GM18867 (cell line): ENCODE measurements around the gene FKBP5.

Experiments
- ATAC-seq: cut with Tn5 transposase; IDR thresholded peaks from one replicate; pipeline ENCODE4 v1.9.1; 2021; ENCODE audit warnings: mild to moderate bottlenecking, moderate library complexity; ENCODE audit not compliant: unreplicated experiment

The FKBP5 gene

DNA sequence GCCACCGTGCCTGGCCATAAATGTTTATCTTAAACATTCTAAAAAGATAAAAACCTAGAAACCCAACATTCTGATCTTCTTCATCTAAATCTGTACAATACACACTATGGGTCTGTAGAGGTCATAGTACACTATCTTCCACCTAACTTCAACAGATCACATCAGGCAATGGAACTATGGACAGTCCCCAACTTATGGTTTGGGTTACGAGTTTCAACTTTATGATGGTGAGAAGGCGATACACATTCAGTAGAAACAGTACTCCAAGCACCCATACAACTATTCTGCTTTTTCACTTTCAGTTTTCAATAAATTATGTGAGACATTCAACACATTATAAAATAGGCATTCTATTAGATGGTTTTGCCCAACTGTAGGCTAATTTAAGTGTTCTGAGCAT is 23.1 kb downstream of the FKBP5 start:
- ATAC-seq = no peak

DNA sequence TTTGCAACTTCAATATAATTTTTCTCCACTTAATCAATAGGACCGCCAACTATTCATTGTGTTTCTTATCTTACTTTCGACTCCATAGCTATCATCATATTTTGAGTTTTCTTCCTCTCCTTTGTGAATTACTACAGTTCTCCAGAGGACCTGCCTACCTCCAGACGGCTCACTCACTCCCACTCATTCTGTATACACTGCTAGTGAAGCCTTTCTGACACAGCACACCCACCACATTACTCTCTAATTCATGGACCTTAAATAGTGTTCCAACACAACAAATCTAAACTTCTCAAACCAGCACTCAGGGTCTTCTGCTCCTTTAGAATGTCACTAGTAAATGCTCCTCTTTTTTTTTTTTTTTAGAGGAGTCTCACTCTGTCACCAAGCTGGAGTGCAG is 23.8 kb downstream of the FKBP5 start:
- ATAC-seq = no peak

GRCh38 chr6:35663447-35664235 is 25.1 kb downstream of the FKBP5 start:
- no peak for ATAC-seq

DNA sequence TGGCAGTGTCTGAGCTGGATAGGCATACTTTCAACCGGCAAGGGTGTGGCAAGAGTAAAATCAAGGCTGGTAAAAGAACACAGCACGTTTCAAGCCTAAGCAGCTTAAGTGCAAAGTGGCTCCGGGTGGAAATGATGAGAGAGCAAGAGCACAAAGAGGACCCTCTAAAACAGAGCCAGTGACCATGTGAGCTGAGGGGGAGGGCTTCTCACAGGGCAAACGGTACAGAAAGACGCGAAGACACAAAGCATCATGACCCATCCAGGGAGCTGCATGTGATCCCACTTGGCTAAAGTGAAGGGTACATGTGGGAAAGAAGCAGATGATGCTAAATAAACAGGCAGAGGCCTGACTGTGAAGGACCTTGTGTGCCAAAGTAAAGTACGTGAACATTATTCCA is 25.7 kb downstream of the FKBP5 start:
- ATAC-seq = no peak

DNA sequence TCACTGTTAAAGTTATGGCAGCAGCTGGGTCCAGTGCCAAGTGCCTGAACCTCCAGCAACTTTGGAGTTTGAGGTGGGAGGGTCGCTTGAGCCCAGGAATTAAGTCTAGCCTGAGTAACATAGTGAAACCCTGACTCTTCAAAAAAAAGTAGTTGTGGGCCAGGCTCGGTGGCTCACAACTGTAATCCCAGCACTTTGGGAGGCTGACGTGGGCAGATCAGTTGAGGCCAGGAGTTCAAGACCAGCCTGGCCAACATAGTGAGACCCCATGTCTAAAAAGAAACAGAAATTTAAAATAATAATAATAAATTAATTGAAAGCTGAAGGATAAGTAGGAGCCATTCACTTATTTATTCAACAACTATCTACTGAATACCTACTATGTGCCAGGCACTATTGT is 33.8 kb downstream of the FKBP5 start:
- ATAC-seq = no peak

DNA sequence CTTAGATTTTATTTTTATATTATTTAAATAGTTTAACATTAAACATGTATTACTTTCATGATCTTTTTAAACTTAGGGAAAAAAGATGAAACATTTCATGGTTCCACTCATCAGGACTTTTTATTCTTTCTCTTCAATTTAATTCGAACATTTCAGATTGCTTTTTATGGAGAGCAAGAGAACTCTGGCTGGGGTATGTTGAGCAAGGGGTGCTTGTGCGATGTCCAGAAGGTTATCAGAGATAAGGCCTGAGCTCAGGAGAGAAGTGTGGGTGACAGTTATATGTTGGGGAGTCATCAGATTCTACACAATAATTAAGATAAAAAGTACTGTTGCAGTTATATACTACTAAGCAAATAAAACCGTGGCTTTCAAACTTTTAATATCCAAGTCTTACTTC is 37.5 kb downstream of the FKBP5 start:
- no peak for ATAC-seq

DNA sequence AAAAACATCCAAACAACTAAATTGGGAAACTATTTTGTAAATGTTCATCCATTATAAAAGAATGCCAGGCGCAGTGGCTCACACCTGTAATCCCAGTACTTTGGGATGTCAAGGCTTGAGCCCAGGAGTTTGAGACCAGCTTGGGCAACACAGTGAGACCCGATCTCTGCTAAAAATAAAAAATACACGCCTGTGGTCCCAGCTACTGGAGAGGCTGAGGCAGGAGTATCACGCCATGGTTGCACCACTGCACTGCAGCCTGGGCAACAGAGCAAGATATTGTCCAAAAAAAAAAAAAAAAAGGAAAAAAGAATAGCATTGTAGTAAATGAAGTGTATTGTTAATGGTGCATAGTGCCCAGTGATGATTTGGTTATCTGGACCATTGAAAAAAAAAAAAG is 38.7 kb downstream of the FKBP5 start:
- ATAC-seq = no peak

- ATAC-seq = no peak
Measured at GRCh38 chr6:35648203-35648602, 40.5 kb downstream of the FKBP5 start.

DNA sequence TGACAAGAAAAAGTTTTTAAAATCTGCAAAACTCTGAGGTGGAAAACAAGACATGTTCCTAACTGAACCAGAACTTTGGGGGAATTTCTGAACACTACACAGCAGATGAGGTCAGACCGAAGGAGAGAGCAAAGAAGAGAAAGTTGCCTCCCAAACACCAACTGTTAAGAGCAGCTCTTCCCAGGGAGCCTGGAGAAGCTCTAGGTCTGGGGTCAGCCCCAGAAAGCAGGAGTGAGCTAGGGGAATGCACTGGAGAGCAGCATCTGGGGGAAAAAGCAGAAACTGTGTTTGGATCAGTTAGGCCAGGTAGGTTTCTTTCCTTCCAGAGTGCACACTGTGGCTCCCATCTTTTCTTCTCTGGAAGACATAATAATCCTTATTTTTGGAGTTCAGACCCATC is 41.3 kb downstream of the FKBP5 start:
- ATAC-seq = no peak

DNA sequence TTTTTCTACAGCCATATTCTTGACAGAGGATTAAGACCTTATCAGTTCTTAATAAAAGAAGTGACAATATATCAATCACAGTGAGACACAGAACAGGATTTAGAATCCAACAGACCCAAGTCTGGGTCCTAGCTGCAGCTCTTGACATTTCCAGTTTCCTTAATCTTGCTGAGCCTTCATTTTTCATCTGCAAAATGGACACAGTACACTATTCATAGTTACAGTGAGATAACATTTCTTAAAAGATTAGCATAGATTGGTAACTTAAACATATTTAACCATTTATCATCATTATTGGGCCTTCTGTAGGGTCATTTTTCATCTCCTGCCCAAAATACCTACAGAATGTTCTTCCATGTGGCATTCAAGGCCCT is 45.6 kb downstream of the FKBP5 start:
- no peak for ATAC-seq

GRCh38 chr6:35642471-35643161 is 46.1 kb downstream of the FKBP5 start:
- no peak for ATAC-seq

DNA sequence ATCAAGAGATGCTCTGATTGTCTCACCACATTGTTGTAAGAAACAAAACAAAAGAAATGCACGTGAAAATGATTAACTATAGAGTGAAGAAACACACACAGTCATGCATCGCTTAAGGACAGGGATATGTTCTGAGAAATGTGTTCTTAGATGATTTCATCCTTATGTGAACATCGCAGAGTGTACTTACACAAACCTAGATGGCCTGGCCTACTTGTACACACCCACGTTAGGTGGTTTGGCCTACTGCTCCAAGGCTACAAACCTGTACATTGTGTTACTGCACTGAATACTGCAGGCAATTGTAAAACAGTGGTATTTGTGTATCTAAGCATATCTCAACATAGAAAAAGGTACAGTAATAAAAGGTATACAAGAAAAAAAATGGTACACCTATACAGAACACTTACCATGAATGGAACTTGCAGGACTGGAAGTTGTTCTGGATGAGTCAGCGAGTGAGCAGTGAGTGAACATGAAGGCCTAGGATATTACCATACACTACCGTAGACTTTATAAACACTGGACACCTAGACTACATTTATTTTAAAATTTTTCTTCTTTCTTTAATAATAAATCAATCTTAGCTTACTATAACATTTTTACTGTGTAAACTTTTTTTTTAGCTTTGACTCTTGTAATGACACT is 48.6 kb downstream of the FKBP5 start:
- ATAC-seq = no peak

DNA sequence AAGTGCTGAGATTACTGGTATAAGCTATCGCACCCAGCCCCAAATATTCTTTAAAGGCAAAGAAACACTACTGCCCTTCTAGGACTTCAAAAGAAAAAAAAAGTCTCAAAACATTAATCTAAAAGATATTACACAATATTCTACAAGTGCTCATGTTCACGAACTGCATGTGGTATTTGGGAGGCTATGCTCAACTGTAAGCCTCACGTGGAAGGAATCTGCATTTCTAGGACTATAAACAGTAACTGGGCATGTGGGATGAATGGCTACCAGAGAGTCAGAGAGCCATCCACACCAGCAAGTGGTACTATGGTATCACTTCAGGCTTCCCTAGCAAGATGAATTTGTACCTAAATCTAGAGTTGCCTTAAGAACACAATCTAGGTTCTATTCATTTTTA is 50.0 kb downstream of the FKBP5 start:
- ATAC-seq = no peak

DNA sequence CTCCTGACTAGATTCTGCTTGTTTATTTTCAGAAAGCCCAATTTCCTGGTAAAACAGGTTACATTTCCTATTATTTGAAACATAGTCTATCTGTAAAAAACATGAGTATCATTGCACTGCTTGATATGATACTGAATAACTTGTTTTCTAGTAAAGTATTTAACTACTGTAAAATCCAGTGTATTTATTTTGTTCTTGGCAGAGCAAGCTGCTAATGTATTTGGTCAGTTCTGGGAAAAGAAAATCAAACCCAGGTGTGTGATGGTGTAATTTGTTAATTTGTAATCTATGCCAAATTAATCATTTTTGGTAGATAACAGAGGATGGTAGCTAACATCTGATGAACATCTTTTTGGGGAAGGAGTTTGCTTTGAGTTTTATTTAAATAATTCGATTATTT is 50.8 kb downstream of the FKBP5 start:
- no peak for ATAC-seq

GRCh38 chr6:35635601-35636597 is 52.8 kb downstream of the FKBP5 start:
- no peak for ATAC-seq

- ATAC-seq = no peak
Measured at GRCh38 chr6:35634316-35634715, 54.4 kb downstream of the FKBP5 start.

- no peak for ATAC-seq
Measured at GRCh38 chr6:35633579-35634089, 55.1 kb downstream of the FKBP5 start.

- ATAC-seq = no peak
Measured at GRCh38 chr6:35629876-35630378, 58.8 kb downstream of the FKBP5 start.

GRCh38 chr6:35626401-35626800 is 62.3 kb downstream of the FKBP5 start:
- no peak for ATAC-seq

DNA sequence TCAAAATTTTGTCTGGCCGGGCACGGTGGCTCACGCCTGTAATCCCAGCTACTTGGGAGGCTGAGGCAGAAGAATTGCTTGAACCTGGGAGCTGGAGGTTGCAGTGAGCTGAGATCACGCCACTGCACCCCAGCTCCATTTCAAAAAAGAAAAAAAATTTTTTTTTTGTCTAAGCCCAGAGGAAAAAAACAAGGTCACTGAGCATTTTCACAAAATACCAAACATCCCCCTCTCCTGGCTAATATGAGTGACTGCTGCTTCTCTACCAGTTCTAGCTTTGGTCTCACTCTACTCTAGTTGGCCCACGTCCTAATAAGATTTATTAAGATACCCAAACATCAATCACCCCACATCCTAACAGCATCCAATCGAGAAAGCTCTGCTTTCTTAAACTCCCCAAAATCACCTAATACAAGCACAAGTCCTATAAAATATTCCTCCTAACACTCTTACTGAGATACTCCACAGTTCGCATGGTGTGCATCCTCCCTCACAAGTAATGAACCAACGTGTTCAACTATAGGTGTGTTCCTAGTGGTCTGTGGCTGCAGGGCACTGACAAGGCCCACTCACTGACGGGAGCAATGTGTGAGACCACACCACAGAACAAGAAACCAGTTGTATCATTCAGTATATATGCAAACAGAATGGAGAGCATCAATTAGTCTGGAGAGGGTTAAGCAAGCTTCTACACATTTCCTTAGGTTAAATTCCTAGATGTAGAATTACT is 64.2 kb downstream of the FKBP5 start:
- no peak for ATAC-seq
